Upper lobe of left lung (tissue), 4 donors: ENCODE results near the gene DTL.

Experiments
- POLR2A ChIP-seq, 4 donors: fragments of 450-650 bp; IDR thresholded peaks; one replicate each; pipeline ENCODE4 v1.5.1; 2016 to 2017; ENCODE audit warnings: antibody characterized with exemption in 4 of 4, mild to moderate bottlenecking in 2 of 4
- POLR2AphosphoS5 ChIP-seq, 2 donors: sonication (generic); formaldehyde crosslinking; IDR thresholded peaks; one replicate each; pipeline ENCODE4 v1.5.1; 2017; ENCODE audit warnings: antibody characterized with exemption in 2 of 2
- TF ChIP-seq, protein P1 (sequence below), 6 experiments: fragments of 450-650 bp in 4 of 6; fragments of 200-600 bp in 2 of 6; sonication (generic) in 2 of 6; IDR thresholded peaks; one replicate each; pipeline ENCODE4 v1.5.1; 2016 to 2019; ENCODE audit warnings: antibody characterized with exemption in 6 of 6

DNA sequence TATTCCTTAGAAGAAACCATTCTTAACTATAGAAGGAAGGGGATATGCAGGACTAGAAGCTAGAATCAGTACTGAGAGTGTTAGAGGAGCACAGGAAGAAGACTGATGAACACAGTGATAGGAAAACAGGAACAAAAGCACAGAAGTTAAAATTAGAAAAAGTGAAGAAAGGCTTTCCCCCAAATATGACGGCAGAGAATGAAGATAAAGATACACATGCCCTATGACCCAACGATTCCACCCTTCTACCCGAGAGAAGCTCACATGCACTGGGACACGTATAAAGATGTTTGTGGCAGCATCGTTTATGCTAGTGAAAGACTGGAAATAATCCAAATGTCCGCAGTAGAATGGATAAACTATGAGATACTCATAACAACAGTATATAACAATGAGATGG is 74.2 kb downstream of the DTL start:
- TF ChIP-seq, protein P1, sequence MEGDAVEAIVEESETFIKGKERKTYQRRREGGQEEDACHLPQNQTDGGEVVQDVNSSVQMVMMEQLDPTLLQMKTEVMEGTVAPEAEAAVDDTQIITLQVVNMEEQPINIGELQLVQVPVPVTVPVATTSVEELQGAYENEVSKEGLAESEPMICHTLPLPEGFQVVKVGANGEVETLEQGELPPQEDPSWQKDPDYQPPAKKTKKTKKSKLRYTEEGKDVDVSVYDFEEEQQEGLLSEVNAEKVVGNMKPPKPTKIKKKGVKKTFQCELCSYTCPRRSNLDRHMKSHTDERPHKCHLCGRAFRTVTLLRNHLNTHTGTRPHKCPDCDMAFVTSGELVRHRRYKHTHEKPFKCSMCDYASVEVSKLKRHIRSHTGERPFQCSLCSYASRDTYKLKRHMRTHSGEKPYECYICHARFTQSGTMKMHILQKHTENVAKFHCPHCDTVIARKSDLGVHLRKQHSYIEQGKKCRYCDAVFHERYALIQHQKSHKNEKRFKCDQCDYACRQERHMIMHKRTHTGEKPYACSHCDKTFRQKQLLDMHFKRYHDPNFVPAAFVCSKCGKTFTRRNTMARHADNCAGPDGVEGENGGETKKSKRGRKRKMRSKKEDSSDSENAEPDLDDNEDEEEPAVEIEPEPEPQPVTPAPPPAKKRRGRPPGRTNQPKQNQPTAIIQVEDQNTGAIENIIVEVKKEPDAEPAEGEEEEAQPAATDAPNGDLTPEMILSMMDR (IDR thresholded peaks at IDR 0.05) = no peak
- TF ChIP-seq POLR2A (IDR thresholded peaks at IDR 0.05) (no peak), POLR2AphosphoS5 (IDR thresholded peaks at IDR 0.05) (no peak)
